Activated CD8-positive, alpha-beta memory T cell treated with anti-CD3 and anti-CD28 coated beads for 24 hours (primary cell): ENCODE results near the gene EXOSC9.

Source experiments
- DNase-seq: peaks from one replicate; pipeline ENCODE4 v3.0.0-alpha.2; 2020

The EXOSC9 gene

GRCh38 chr4:121827853-121828252 lies 26.7 kb downstream of the EXOSC9 start:
- no peak for DNase-seq

GRCh38 chr4:121829511-121829910 lies 28.4 kb downstream of the EXOSC9 start:
- DNase-seq, result no peak

GRCh38 chr4:121838136-121838535 lies 37.0 kb downstream of the EXOSC9 start:
- no peak for DNase-seq

DNA sequence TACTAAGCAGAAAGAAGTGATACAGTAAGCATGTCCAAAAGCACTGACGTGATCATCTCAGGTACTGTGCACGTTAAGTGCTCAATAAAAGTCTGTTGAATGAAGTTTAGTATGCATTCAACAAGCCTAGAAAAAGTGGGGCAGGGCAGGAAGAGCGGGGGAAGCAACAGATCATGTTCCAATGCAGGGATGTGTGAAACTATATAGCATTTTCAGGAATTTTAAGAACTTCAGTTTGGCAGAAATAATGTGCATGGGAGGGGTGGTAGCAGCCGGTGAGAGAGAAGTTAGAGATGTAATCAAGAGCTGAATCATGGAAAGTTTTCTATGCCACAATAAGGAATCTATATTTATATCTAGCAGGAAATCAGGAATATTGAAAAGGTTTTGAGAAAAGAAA lies 41.7 kb downstream of the EXOSC9 start:
- DNase-seq, result no peak

DNA sequence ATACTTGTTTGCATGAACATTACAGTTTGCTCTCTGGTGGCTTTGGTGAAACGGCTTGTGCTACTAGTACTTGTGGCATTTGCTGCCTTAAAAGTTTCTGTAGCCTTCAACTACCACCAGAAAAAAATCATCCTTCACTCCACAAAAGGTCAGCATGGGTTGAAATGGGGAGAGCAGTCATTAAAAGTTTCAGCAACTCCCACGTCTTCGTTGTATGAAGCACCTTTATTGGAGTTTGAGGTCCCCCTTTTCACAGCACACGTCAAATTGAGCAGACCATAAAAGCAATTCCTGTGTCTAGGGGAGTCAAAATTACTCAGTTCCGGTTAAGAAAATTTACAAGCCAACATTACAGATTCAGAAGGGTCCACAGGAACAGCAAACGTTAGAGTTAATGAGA lies 45.5 kb downstream of the EXOSC9 start:
- no peak for DNase-seq

DNA sequence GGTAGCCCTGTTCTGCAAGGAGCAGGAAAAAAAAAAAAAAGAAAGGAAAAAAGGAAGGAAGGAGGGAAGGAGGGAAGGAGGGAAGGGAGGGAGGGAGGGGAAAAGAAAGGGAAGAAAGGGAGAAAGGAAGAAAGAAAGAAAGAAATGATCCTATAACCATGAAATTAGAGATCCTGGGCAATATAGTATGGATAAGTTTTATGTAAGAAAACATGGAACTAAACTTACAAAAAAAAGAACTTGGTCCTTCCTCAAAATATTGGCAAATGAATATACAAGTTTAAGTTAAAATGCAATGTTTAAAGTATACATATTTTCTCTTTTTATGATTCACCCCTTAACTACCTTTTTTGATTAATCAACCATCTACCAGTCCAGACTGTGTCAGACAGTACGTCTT lies 50.2 kb downstream of the EXOSC9 start:
- DNase-seq, result no peak

DNA sequence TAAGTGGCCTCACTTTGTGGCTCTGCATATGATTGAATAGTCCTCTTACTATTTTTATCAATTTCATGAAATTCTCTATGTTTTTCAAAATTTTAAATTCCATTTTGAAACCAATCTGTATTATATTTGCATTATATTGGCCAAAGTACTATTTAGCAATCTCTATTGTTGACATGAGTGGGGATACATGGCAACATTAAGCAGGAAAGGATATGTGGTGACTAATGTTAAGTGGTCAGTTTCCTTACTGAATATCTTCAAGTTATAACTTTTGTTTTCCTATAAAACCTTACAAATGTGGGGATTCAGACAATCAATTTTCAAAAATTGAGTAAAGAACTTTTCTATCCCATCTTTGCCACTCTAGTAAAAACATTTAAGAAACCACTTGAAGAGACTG lies 59.0 kb downstream of the EXOSC9 start:
- DNase-seq, result no peak

GRCh38 chr4:121861426-121861825 lies 60.3 kb downstream of the EXOSC9 start:
- DNase-seq, result no peak

- DNase-seq, result no peak
Measured at GRCh38 chr4:121863799-121864198, 62.7 kb downstream of the EXOSC9 start.
